NB4 (cell line): ENCODE results near the gene ZNF197.
A peak's percentile ranks its signal among the peaks of the same experiment; 100 is the strongest.

Experiments used
- DNase-seq: peaks from one replicate; pipeline ENCODE4 v3.0.0; 2010; ENCODE audit warnings: low read depth
- H3K4me3 ChIP-seq: one replicate; pipeline ENCODE4 v1.5.1; 2011; ENCODE audit warnings: mild to moderate bottlenecking, low read depth, low read length, moderate library complexity
- CTCF ChIP-seq: IDR thresholded peaks from one replicate; pipeline ENCODE4 v1.5.1; 2012; ENCODE audit warnings: low read depth, low read length
- MAX ChIP-seq: IDR thresholded peaks from 2 replicates; pipeline ENCODE4 v1.6.1; 2011; ENCODE audit warnings: low read depth, low read length
- MYC ChIP-seq: IDR thresholded peaks from 2 replicates; pipeline ENCODE4 v1.6.1; 2011; ENCODE audit warnings: low read depth, low read length
- POLR2A ChIP-seq: IDR thresholded peaks from 2 replicates; pipeline ENCODE4 v1.6.1; 2011; ENCODE audit warnings: mild to moderate bottlenecking; ENCODE audit not compliant: insufficient read length; ENCODE audit errors: extremely low read depth

Gene ZNF197

GRCh38 chr3:44674211-44674610, 49.4 kb downstream of the ZNF197 start:
- TF ChIP-seq CTCF, result no peak
- TF ChIP-seq POLR2A, result no peak
- no peak for TF ChIP-seq MYC
- TF ChIP-seq MAX, result no peak

GRCh38 chr3:44678480-44679116, 53.8 kb downstream of the ZNF197 start:
- DNase-seq, result no peak
- TF ChIP-seq MAX (no peak), CTCF (no peak)
- no peak overlapping the region for H3K4me3 ChIP-seq

More at GRCh38 chr3:44674211-44674610, 49.4 kb downstream of the ZNF197 start:
- H3K4me3 ChIP-seq, result no peak overlapping the region
- no peak for DNase-seq

DNA sequence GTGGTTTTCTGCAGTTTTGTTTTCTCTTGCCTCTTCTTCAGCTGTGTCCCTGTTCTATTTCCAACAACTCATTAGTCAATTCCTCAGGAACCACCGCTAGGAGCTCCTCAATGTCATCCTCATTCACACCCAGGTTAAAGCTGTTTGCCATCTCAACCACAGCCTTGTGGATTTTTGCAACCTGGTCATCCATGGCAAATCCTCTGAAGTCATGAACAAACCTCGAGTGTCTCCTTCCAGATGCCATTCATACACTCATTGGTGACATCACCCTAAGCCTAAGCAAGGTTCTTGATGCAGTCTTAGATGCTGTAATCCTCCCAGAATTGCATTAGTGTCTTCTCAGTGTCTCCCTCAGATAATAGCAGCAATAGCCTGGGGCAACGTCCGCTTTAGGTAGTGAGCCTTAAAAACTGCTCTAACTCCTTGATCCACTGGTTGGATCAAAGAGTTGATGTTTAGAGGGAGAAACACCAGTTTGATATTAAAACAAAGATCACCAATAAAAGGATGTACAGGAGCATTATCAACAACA, 56.2 kb downstream of the ZNF197 start:
- DNase-seq, result no peak
- no peak overlapping the region for H3K4me3 ChIP-seq
- TF ChIP-seq POLR2A (no peak), MYC (no peak), MAX (no peak), CTCF (no peak)

- no peak overlapping the region for H3K4me3 ChIP-seq
- TF ChIP-seq MAX (no peak), POLR2A (no peak), CTCF (no peak), MYC (no peak)
- DNase-seq, result no peak
Measured at GRCh38 chr3:44682182-44682896, 57.5 kb downstream of the ZNF197 start.

GRCh38 chr3:44685128-44685800, 60.4 kb downstream of the ZNF197 start:
- H3K4me3 ChIP-seq, result peak overlapping the region; percentile 69
- peak; percentile 84 for DNase-seq
- TF ChIP-seq CTCF (no peak), POLR2A (no peak), MAX (no peak), MYC (no peak)
